Neutrophil (primary cell): ENCODE measurements around the gene TNFRSF14.
"Not testable (repeated sequence)": the region's sequence is repeated elsewhere in the genome, so short reads cannot be mapped to it uniquely, and the experiment has no call there.

Experiments used
- H3K27ac ChIP-seq: fragments of 200-600 bp; sonication (generic); 2 replicates; pipeline ENCODE4 v1.5.1; 2016; ENCODE audit warnings: mild to moderate bottlenecking, moderate library complexity
- H3K27me3 ChIP-seq: fragments of 200-600 bp; sonication (generic); 2 replicates; pipeline ENCODE4 v1.6.0; 2016; ENCODE audit warnings: mild to moderate bottlenecking
- H3K36me3 ChIP-seq: fragments of 200-600 bp; sonication (generic); 2 replicates; pipeline ENCODE4 v1.5.1; 2017
- H3K4me1 ChIP-seq, 2 experiments: fragments of 200-600 bp in 1 of 2; sonication (generic) in 1 of 2; 1 replicate in 1 of 2; 2 replicates in 1 of 2; pipeline versions ENCODE4 v1.5.1 to v1.6.1; 2013 to 2016; ENCODE audit warnings: low read depth in 1 of 2, low read length in 1 of 2, mild to moderate bottlenecking in 1 of 2, moderate library complexity in 1 of 2; ENCODE audit not compliant: control insufficient read depth in 1 of 2, insufficient read depth in 1 of 2
- H3K4me3 ChIP-seq, 2 experiments: fragments of 200-600 bp in 1 of 2; sonication (generic) in 1 of 2; 1 replicate in 1 of 2; 2 replicates in 1 of 2; pipeline ENCODE4 v1.5.1; 2013 to 2016; ENCODE audit warnings: low read depth in 1 of 2, low read length in 1 of 2, mild to moderate bottlenecking in 1 of 2, moderate library complexity in 1 of 2
- H3K9me3 ChIP-seq: fragments of 200-600 bp; sonication (generic); 2 replicates; pipeline ENCODE4 v1.5.1; 2016
- TF ChIP-seq, protein P1 (sequence below): fragments of 200-600 bp; sonication (generic); IDR thresholded peaks from 2 replicates; pipeline ENCODE4 v1.5.1; 2016; ENCODE audit warnings: antibody characterized with exemption

Gene TNFRSF14

DNA sequence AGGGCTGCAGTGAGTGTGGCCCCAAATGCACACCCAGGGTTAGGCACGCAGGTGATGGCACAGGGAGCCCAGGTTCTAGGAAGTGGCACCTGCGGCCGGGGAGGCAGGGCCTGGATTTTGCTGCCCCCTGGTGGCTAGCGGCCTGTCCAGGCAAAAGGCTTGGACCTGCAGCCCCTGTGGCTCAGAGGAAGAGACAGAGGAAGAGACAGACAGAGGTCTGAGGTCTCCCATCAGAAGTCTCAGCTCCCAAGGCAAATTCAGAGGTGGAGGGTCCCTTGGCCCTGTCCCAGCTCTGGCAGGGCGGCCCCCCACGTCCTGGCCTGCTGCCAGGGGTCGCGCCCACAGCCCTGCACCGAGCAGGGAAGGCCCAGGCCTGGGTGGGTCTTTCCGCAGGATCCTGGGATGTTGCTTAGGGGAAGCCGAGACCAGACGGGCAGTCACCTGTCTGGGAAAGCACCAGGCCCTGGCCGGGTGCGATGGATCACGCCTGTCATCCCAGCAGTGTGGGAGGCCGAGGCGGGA lies 8.0 kb upstream of the TNFRSF14 start:
- Histone ChIP-seq H3K9me3 (no peaks in the 10 kb centered on the region), H3K4me3 (peak overlapping the region; percentile 81 to 85), H3K27ac (peak overlapping the region; percentile 100), H3K4me1 (peaks cover 33 to 46% of the 10 kb centered on the region in 2 experiments), H3K27me3 (peaks cover 24% of the 10 kb centered on the region), H3K36me3 (no peaks in the 10 kb centered on the region)
- TF ChIP-seq, protein P1, sequence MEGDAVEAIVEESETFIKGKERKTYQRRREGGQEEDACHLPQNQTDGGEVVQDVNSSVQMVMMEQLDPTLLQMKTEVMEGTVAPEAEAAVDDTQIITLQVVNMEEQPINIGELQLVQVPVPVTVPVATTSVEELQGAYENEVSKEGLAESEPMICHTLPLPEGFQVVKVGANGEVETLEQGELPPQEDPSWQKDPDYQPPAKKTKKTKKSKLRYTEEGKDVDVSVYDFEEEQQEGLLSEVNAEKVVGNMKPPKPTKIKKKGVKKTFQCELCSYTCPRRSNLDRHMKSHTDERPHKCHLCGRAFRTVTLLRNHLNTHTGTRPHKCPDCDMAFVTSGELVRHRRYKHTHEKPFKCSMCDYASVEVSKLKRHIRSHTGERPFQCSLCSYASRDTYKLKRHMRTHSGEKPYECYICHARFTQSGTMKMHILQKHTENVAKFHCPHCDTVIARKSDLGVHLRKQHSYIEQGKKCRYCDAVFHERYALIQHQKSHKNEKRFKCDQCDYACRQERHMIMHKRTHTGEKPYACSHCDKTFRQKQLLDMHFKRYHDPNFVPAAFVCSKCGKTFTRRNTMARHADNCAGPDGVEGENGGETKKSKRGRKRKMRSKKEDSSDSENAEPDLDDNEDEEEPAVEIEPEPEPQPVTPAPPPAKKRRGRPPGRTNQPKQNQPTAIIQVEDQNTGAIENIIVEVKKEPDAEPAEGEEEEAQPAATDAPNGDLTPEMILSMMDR: peak; percentile 94

DNA sequence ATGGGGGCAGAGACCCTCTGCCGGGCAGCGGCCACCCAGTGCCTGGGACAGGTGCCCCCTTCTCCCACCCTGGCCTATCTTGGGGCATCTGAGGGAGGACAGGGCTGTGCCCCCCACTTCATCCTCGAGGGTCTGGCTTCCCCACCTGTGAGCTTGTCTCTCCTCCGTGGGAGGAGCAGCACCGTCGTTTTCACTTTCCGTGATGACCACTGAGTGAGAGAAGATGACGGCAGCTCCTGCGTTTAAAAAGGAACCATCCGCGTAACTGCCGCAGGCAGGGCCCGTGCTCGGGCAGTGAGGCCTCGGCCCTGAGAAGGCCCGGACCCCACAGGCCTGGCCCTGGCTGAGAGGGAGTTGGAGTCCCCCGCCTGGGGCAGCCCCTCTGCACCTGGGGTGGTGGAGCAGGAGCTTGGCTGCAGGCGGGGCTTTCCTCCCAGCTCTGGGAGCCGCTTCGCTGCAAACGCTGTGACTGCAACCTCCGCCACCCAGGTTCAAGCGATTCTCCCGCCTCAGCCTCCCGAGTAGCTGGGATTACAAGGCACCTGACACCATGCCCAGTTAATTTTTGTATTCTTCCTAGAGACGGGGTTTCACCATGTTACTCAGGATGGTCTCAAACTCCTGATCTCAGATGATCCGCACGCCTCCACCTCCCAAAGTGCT lies 6.7 kb upstream of the TNFRSF14 start:
- Histone ChIP-seq H3K27ac (peak overlapping the region; percentile 100), H3K4me1 (peaks cover 41 to 55% of the 10 kb centered on the region in 2 experiments), H3K4me3 (peak overlapping the region; percentile 81 to 85), H3K27me3 (peaks cover 10% of the 10 kb centered on the region)
- not testable (repeated sequence) for H3K36me3 ChIP-seq, H3K9me3 ChIP-seq

DNA sequence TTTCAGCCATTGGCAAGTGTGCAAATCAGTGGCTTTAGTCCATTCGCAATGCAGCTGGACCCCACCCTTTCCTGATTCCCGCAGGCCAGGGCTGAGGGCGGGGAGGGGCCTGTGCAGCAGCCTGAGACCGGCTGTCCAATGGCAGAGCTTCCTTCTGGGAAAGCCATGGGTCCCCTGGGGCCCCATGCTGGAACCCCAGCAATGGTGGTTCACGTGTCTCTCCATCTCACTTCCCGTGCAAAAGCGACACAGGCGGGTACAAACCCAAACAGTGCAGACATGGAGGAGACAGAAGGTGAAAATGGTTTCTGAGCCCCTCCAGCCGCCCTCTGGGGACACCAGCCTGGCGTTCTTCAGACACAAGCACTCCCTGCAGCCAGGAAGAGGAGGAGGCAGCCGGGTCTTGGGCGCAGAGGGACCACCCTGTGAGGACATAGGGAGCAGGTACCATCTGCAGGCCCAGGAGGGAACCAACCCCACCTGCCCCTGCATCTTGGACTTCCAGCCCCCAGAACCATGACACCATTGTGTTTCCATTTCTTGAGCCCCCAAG lies 5.8 kb upstream of the TNFRSF14 start:
- H3K9me3 ChIP-seq, H3K27me3 ChIP-seq, H3K36me3 ChIP-seq, H3K4me3 ChIP-seq: not testable (repeated sequence)
- H3K27ac ChIP-seq: peak overlapping the region; percentile 100
- H3K4me1 ChIP-seq: peaks cover 49 to 64% of the 10 kb centered on the region in 2 experiments

DNA sequence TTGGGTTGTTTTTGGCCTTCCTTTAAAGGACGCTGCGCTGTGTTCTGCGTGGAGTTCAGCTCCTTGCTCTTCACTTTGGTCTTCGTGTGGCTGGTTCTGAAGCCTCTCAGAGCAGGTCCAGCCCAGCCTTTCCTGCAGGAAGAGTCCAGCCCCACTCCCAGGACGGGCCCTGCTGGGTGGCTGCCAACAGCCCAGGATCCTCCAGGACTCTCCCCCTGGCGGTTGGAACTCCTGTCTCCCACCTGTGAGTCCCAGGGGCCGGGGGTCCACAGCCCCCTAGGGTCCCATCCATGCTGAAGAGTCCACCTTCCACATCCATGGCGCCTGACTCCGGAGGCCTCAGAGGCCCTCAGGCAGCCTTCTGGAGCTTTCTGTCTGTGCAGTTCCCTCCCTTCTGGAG lies 4.6 kb upstream of the TNFRSF14 start:
- H3K36me3 ChIP-seq, H3K9me3 ChIP-seq, H3K4me3 ChIP-seq, H3K27me3 ChIP-seq: not testable (repeated sequence)
- peak overlapping the region; percentile 18 for H3K27ac ChIP-seq
- H3K4me1 ChIP-seq: peaks cover 56 to 58% of the 10 kb centered on the region in 2 experiments

DNA sequence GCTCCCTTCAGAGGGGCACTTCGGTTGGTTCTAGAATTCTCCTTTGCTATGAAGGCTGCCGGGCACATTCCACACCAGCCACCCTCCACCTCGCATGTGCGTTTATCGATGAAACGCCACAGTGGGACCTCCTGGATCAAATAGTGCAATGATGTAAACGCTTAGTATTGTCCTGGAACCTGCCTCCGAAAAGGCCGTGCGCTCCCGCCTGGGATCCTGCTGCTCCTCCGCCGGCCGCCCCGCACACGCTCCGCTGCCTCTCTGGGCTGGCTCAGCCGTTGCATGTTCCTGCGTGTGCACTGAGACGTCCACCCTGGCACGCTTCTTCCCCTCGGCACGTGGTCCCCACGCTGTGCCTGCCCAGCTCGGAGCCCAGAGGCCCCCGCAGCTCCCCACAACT lies 4.0 kb upstream of the TNFRSF14 start:
- Histone ChIP-seq H3K4me3 (no peak overlapping the region), H3K27me3 (no peaks in the 10 kb centered on the region), H3K4me1 (peaks cover 56 to 59% of the 10 kb centered on the region in 2 experiments), H3K9me3 (no peaks in the 10 kb centered on the region), H3K36me3 (no peaks in the 10 kb centered on the region), H3K27ac (no peak overlapping the region)
- TF ChIP-seq, protein P1: no peak

DNA sequence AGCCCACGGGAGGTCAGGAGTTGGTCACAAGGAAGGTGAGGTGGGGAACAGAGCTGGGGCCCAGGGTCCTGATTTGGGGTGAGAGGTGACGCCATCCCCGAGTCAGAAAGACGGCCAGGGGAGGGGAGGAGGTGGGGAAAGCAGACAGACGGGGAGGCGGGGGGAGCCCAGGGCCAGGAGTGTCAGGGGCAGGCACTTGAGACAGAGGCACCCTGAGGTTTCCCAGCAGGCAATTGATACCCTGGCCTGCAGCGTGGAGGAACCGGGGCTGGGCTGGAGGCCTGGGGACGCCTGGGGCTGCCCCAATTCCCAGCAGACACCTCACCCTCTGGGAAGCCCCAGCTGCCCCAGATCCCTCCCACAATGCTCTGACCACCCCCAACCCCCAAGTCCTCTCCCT lies 3.1 kb upstream of the TNFRSF14 start:
- H3K9me3 ChIP-seq, H3K36me3 ChIP-seq, H3K27ac ChIP-seq, H3K4me3 ChIP-seq, H3K27me3 ChIP-seq: not testable (repeated sequence)
- peaks cover 56 to 59% of the 10 kb centered on the region in 2 experiments for H3K4me1 ChIP-seq

DNA sequence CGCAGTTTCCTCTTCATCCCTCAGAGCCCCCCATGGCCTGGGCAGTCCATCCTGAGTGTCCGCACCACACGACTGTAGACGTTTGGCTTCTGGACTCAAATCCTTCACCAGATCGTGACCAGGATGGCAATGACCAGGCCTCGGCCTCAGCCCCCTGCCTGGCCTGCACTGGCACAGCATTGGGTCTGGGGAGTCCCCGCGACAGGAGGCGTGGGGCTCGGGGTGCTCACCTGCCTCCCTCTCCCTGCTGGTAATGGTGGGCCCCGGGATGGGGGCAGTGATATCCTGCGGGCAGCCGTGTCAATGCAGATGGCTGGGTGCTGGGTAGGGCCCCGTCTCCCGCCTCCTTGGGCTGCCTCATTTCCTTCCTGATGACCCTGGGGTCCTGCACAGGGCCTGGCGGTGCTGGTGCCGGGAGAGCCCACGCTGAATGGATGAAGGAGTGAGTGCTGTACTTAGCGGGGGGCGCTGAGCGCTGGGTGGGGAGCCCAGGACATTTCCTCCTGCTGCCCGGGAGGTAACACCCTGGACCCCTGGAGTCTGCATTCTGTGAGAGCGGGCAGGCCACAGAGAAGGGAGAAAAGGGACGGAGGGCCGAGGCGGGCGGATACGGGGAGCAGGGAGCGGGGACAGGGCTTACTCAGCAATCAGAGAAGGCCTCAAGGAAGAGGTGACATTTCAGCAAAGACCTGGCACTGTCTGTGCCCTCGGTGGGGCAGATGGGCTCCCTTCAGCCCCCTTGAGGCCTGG lies 2.1 kb upstream of the TNFRSF14 start:
- peak overlapping the region; percentile 99 for H3K27ac ChIP-seq
- H3K9me3 ChIP-seq: no peaks in the 10 kb centered on the region
- no peaks in the 10 kb centered on the region for H3K27me3 ChIP-seq
- H3K4me3 ChIP-seq: no peak overlapping the region
- peaks cover 17% of the 10 kb centered on the region for H3K36me3 ChIP-seq
- TF ChIP-seq, protein P1: no peak
- peaks cover 52 to 56% of the 10 kb centered on the region in 2 experiments for H3K4me1 ChIP-seq
